Lung (tissue), 12 donors: ENCODE measurements around the gene TBX3. TPM values are rescaled to one million over a fixed set of nuclear protein-coding genes. Genes with fewer than 3 reads are reported as not detected.
A peak's percentile ranks its signal among the peaks of the same experiment; 100 is the strongest.

Experiments
- ATAC-seq: fragments of 200-7000 bp; cut with Tn5 transposase; one replicate; pipeline ENCODE4 v1.9.1; 2020; ENCODE audit warnings: moderate number of reproducible peaks; ENCODE audit not compliant: insufficient read depth, low FRiP score
- DNase-seq, 3 donors: peaks; one replicate each; pipeline ENCODE4 v3.0.0-alpha.2; 2013 to 2017
- H3K27ac ChIP-seq, 2 donors: one replicate each; pipeline ENCODE4 v1.5.1; 2013; ENCODE audit warnings: mild to moderate bottlenecking in 2 of 2, moderate library complexity in 2 of 2, control low read depth in 1 of 2, inconsistent platforms in 1 of 2, low read depth in 1 of 2, low read length in 1 of 2
- H3K27me3 ChIP-seq, 3 donors: one replicate each; pipeline ENCODE4 v1.5.1; 2013; ENCODE audit warnings: low read length in 2 of 3; ENCODE audit not compliant: control insufficient read depth in 3 of 3, insufficient read depth in 3 of 3
- H3K36me3 ChIP-seq, 4 donors: one replicate each; pipeline ENCODE4 v1.5.1; 2013; ENCODE audit warnings: low read length in 4 of 4, mild to moderate bottlenecking in 1 of 4, moderate library complexity in 1 of 4; ENCODE audit not compliant: control insufficient read depth in 4 of 4, insufficient read depth in 4 of 4
- H3K4me1 ChIP-seq, 5 donors: one replicate each; pipeline ENCODE4 v1.5.1; 2013; ENCODE audit warnings: low read length in 5 of 5, mild to moderate bottlenecking in 2 of 5, moderate library complexity in 1 of 5; ENCODE audit not compliant: control insufficient read depth in 5 of 5, insufficient read depth in 5 of 5
- H3K4me3 ChIP-seq: one replicate; pipeline ENCODE4 v1.5.1; 2013; ENCODE audit warnings: mild to moderate bottlenecking, control low read depth, moderate library complexity
- H3K9ac ChIP-seq, 2 donors: one replicate each; pipeline ENCODE4 v1.5.1; 2013; ENCODE audit warnings: low read length in 2 of 2, control low read depth in 1 of 2; ENCODE audit not compliant: insufficient read depth in 1 of 2
- H3K9me3 ChIP-seq, 4 donors: one replicate each; pipeline ENCODE4 v1.5.1; 2013; ENCODE audit warnings: low read length in 3 of 4, mild to moderate bottlenecking in 1 of 4, moderate library complexity in 1 of 4; ENCODE audit not compliant: control insufficient read depth in 4 of 4, insufficient read depth in 3 of 4
- CTCF ChIP-seq: IDR thresholded peaks from 2 replicates; pipeline ENCODE4 v1.5.1; 2012; ENCODE audit warnings: mild to moderate bottlenecking; ENCODE audit errors: control extremely low read depth, extremely low read depth
- WGBS, 2 donors: extraction: QIAGEN DNeasy Blood & Tissue Kit; methylation state at CpG; one replicate each; pipeline ENCODE4 v1.1.7; 2013; 5-methylcytosine and 5-hydroxymethylcytosine counted together
- polyA plus RNA-seq, 2 donors: library from polyadenylated mRNA; stranded (reverse); fragments of 200-250 nt; gene quantifications; one replicate each; pipeline ENCODE4 v1.2.1, GENCODE V29; 2013
- total RNA-seq, 2 donors: library from RNA; depleted of rRNA in 1 of 2; stranded (reverse); fragments of >200 nt in 1 of 2; gene quantifications; one replicate each; pipeline ENCODE4 v1.2.1, GENCODE V29; 2014 to 2021
- donor health status: control.
- donor health status: control.
- donor health status: Bipolar disorder and iron deficiency.
- donor health status: healthy.
- donor health status: DM: yes; HTN: yes; CAD: no.

Gene TBX3
- total and polyA plus RNA-seq, 4 donors: 19.3 to 126 (median 39.6) TPM

- Histone ChIP-seq H3K27ac (no peak overlapping the region), H3K9me3 (peaks cover 0 to 3% (median 0%) of the 10 kb centered on the region in 4 donors), H3K4me1 (peaks cover 0 to 26% (median 6%) of the 10 kb centered on the region in 5 donors), H3K9ac (no peak overlapping the region), H3K4me3 (no peak overlapping the region), H3K36me3 (no peaks in the 10 kb centered on the region), H3K27me3 (peaks cover 0 to 58% (median 36%) of the 10 kb centered on the region in 3 donors)
- DNase-seq: peak in 1 of 3 donors; percentile 16
- WGBS, 2 donors: 40 to 56% methylated on average over 3 of the region's 3 CpGs
- TF ChIP-seq CTCF: no peak
- ATAC-seq: no peak
Measured at GRCh38 chr12:114701104-114701414, 17.1 kb upstream of the TBX3 start.

GRCh38 chr12:114700392-114701103, 16.6 kb upstream of the TBX3 start:
- no peak overlapping the region for H3K9ac ChIP-seq
- peaks cover 0 to 3% (median 0%) of the 10 kb centered on the region in 4 donors for H3K9me3 ChIP-seq
- H3K36me3 ChIP-seq: no peaks in the 10 kb centered on the region
- peaks cover 0 to 63% (median 37%) of the 10 kb centered on the region in 3 donors for H3K27me3 ChIP-seq
- H3K27ac ChIP-seq: no peak overlapping the region
- DNase-seq: peak in 1 of 3 donors; percentile 26
- ATAC-seq: no peak
- 14 to 35% methylated on average over 33 of the region's 33 CpGs for WGBS, 2 donors
- TF ChIP-seq CTCF: no peak
- peaks cover 0 to 26% (median 6%) of the 10 kb centered on the region in 5 donors for H3K4me1 ChIP-seq
- no peak overlapping the region for H3K4me3 ChIP-seq

GRCh38 chr12:114698566-114699163, 14.7 kb upstream of the TBX3 start:
- H3K36me3 ChIP-seq: no peaks in the 10 kb centered on the region
- peaks cover 0 to 79% (median 40%) of the 10 kb centered on the region in 3 donors for H3K27me3 ChIP-seq
- no peak overlapping the region for H3K27ac ChIP-seq
- peak overlapping the region in 1 of 2 donors; percentile 48 for H3K9ac ChIP-seq
- H3K9me3 ChIP-seq: peaks cover 0 to 3% (median 0%) of the 10 kb centered on the region in 4 donors
- no peak for TF ChIP-seq CTCF
- ATAC-seq: no peak
- no peak for DNase-seq
- H3K4me3 ChIP-seq: no peak overlapping the region
- H3K4me1 ChIP-seq: peaks cover 0 to 33% (median 6%) of the 10 kb centered on the region in 5 donors
- 26 to 38% methylated on average over 6 of the region's 6 CpGs for WGBS, 2 donors
